ENCODE results near the gene TUBGCP4.

TUBGCP4 gene

GRCh38 chr15:43406189-43406588, 35.3 kb downstream of the TUBGCP4 start:
- DNase-seq: no peak

DNA sequence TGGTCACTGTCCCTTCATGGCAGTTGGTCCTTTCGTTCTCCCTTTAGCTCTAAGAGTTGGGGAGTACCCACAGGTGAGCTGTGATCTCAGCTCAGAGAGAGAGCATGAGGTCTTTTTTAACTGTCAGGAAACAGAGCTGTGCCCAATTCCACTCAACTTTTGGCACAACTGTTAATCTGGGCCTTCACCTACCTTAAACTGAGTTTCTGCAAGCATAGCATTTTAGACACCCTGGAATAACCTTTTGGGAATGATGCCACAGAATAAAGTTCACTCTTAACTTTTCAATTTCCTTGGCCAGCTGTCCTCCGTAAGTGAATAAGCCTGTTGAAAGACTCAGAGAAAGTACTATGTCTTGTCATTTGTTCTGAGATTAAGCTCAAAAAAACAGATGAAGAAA, 35.9 kb downstream of the TUBGCP4 start:
- no peak for DNase-seq

DNA sequence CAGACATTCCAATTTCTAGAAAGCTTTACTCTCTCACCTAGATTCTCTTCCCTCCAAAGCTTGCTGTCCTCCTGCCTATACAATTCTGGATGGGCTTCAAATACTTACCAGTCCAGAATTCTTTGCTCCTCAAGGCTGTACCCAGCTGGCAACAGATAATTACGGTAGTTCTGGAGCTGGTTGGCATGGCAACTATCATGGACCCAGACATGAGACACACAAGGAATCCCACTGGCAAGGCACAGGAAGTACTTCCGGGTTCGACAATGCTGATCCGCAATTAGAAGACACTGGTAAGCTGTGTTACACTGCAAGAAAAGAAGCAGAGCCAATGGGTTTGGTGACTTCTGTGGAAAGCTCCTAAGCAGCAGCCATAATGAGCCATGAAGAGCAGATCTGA, 37.9 kb downstream of the TUBGCP4 start:
- DNase-seq: no peak

DNA sequence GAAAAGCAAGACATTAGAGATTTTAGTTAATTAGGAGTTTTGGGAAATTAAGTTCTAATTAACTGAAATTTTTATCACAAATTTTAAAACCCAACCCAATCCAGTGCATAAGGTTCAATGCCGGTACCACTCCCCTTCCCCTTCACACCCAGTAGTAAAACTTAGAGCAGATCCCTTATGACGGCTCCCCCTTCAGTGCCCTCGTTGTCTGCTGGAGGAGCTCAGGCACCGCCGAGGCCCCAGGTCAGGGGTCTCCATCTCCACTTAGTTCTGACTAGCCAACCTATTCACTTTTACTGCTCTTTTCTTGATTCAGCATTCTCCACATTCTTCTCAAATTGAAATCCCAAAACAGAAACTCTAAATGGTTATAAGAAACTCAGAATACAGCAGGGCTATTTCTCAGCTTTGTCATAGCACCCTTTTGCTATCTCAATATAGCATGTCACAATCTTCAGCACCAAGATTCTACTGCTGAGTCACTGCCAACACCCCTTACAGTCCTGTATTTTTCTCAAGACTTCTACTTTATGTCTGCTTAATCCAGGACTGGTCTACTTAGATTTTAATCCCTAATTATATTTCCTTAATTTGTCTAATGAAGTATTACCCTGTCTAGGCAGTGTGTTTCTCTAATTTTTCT, 39.8 kb downstream of the TUBGCP4 start:
- DNase-seq: no peak

GRCh38 chr15:43412096-43412495, 41.2 kb downstream of the TUBGCP4 start:
- DNase-seq: no peak

DNA sequence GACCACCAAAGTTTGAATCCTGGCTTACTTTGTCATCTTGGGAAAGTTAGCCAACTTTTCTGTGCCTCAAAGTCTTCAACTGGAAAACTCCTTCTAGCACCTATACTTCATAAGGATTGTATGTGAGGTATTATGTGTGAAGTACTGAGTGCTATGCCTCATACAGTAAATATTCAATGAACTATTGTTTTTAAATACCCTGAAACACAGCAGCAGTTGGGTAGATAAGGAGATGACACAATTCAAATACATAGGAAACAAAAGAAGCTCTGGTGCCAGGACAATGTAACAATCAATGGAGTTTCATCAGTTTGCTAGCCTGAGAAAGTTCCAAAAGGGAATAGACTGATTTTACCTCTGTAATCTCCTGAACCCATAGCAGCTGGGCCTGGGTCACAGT, 43.3 kb downstream of the TUBGCP4 start:
- DNase-seq: no peak

GRCh38 chr15:43420435-43420834, 49.5 kb downstream of the TUBGCP4 start:
- no peak for DNase-seq

GRCh38 chr15:43420876-43421275, 50.0 kb downstream of the TUBGCP4 start:
- DNase-seq: no peak

DNA sequence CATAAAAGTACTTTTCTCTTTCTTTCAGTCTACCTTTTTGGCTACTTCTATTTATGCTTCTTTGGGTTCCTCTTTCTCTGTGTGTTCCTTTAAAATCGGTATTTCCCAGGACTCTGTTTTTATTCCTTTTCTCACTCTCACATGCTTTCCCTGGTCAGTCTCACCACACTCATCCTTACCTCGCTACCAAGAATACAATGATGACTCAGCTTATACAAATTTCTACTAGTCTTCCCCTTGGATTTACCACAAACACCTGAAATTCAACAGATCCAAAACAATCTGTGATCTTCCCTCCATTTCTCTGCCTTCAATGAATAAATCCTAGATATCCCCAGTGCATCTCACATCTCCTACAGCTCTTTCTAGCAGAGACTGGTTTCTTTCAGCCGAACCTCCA, 52.9 kb downstream of the TUBGCP4 start:
- no peak for DNase-seq

- DNase-seq: no peak
These were observed 58.8 kb downstream of the TUBGCP4 start for GRCh38 chr15:43429687-43430086.

- no peak for DNase-seq
These were observed 62.3 kb downstream of the TUBGCP4 start for GRCh38 chr15:43433165-43433564.

DNA sequence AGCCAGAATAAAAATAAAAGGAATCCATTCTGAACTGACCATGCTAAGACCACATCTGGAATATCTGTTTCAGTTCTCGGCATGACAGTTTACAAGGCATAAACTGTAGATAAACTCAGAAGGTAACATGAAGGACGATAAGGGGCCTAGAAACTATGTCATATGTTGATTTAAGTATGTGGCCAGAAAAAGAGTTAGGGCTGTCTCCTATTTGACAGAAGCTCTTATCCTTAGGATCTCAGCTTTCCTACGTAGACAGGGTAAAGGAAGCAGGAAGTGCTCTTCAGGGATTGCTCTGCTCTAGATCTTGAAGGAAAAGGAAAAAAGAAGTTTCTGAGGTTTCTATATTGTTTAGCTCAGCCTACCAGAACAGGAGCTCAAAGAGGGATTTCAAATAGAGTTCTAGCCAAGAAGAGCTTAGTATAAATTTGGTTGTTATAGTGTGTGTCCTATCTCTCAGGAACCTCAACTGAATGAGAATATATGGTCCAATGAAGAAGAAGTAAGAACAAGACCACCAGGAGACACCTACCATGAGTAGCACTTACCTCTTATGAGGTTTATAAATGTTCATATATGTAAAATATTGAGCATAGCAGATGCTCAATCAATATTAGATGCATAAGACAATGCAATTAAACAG, 62.9 kb downstream of the TUBGCP4 start:
- DNase-seq: no peak

GRCh38 chr15:43434446-43434845, 63.5 kb downstream of the TUBGCP4 start:
- DNase-seq: no peak

DNA sequence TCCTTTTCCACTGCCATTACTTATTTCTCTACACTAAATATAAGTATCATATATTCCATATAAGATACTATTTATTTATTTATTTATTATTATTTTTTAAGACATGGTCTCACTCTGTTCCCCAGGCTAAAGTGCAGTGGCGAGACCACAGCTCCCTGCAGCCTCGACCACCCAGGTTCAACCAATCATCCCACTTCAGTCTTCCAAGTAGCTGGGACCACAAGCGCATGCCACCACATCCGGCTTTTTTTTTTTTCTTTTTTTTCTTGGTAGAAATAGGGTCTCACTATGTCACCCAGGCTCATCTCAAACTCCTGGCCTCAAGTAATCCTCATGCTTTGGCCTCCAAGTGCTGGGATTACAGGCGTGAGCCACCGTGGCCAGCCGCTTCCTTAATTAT, 65.5 kb downstream of the TUBGCP4 start:
- DNase-seq: no peak

- no peak for DNase-seq
These were observed 68.4 kb downstream of the TUBGCP4 start for GRCh38 chr15:43439268-43439667.

GRCh38 chr15:43440721-43441281, 69.9 kb downstream of the TUBGCP4 start:
- peak; percentile 92 for DNase-seq

DNA sequence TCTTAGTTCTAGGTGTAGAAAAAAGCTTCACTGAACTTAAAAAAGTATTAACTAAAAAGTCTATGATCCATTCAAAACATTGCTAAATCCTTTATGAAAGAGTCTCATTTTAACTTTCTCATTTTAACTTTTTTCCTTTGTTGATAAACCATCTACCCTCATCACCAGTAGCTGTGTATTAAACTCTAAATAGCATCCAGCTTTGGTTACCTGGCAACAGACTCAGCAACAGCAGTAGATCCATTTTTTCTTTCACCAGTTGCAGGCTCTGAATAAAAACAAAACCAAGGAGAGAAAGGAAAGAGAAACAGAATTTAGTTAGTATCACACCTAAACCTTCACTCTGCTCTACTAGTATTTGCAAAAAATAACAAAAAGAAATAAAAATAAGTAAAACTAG, 70.4 kb downstream of the TUBGCP4 start:
- peak; percentile 14 for DNase-seq

- DNase-seq: no peak
These were observed 75.4 kb downstream of the TUBGCP4 start for GRCh38 chr15:43446344-43446743.

GRCh38 chr15:43449981-43450380, 79.1 kb downstream of the TUBGCP4 start:
- DNase-seq: peak; percentile 12
